Omental fat pad (tissue), 4 donors: ENCODE data around the gene PLCL2. TPM values are rescaled to one million over a fixed set of nuclear protein-coding genes. Genes with fewer than 3 reads are reported as not detected.

Source experiments
- ATAC-seq: fragments of 150-250 bp; one replicate; pipeline ENCODE4 v1.9.1; 2016; ENCODE audit warnings: mild to moderate bottlenecking, moderate library complexity; ENCODE audit not compliant: low FRiP score
- DNase-seq: peaks from one replicate; pipeline ENCODE4 v3.0.0-alpha.2; 2019; ENCODE audit warnings: low spot score
- total RNA-seq, 4 donors: library from RNA; depleted of rRNA; stranded (reverse); fragments of >200 nt; gene quantifications; one replicate each; pipeline ENCODE4 v1.1.0, GENCODE V29; 2016
- TF ChIP-seq, protein P1 (sequence below), 3 donors: fragments of 450-650 bp; IDR thresholded peaks; one replicate each; pipeline ENCODE4 v1.5.1; 2016 to 2017; ENCODE audit warnings: antibody characterized with exemption in 3 of 3, mild to moderate bottlenecking in 3 of 3, moderate library complexity in 2 of 3

PLCL2 gene
- total RNA-seq, 4 donors from 2014 or later, result 10.8 to 28.5 (median 16.3) TPM

DNA sequence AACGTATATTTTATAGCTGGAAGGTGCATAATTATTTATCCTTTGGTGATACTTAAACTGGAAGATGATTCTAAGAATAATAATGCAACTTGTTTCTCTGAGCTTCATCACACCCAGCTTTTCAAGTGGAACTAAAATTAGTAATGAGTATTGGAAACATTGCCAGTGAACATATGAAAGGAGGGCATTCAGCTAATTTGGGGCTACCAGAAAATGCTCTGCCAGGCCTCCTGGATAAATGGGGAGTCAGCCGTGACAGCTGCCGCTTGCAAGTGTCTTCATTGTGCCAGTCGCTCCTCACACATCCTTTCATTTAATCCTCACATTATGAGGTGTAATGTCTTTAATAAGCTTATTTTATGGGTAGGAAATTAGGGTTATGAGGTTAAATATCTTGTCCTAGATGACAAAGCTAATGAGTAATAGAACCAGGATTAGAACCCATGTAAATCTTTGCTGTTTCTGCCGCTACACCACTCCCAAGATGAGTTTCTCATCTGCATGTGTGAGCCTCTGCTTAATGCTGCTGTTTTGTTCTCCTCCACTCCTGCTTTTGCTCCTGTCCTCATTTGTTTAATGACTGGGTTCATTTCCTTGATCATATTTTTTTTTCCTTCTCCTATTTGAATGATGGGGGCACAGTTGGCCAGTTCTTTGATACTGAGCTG, 155.7 kb downstream of the PLCL2 start:
- no peak for DNase-seq
- ATAC-seq, result no peak
- TF ChIP-seq, protein P1, sequence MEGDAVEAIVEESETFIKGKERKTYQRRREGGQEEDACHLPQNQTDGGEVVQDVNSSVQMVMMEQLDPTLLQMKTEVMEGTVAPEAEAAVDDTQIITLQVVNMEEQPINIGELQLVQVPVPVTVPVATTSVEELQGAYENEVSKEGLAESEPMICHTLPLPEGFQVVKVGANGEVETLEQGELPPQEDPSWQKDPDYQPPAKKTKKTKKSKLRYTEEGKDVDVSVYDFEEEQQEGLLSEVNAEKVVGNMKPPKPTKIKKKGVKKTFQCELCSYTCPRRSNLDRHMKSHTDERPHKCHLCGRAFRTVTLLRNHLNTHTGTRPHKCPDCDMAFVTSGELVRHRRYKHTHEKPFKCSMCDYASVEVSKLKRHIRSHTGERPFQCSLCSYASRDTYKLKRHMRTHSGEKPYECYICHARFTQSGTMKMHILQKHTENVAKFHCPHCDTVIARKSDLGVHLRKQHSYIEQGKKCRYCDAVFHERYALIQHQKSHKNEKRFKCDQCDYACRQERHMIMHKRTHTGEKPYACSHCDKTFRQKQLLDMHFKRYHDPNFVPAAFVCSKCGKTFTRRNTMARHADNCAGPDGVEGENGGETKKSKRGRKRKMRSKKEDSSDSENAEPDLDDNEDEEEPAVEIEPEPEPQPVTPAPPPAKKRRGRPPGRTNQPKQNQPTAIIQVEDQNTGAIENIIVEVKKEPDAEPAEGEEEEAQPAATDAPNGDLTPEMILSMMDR (IDR thresholded peaks at IDR 0.05), result no peak

DNA sequence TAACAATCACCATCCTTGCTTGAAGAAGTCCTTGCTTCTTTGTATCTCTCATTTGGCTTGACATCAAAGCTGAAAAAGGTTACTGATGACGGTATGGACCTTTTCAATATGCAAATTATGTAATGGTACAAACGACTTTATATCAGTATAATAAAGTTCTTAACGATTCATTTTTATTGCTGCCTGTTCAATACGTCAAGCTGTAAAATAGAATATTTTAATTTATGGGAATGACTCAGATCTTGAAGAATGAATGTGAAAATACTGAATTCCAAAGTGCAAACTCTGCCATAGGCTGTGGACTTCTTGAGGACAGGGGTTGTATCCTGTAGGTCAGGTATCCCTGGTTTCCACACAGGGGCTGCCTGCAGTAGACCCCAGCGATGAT, 156.2 kb downstream of the PLCL2 start:
- TF ChIP-seq, protein P1 (IDR thresholded peaks at IDR 0.05), result no peak
- no peak for DNase-seq
- no peak for ATAC-seq

DNA sequence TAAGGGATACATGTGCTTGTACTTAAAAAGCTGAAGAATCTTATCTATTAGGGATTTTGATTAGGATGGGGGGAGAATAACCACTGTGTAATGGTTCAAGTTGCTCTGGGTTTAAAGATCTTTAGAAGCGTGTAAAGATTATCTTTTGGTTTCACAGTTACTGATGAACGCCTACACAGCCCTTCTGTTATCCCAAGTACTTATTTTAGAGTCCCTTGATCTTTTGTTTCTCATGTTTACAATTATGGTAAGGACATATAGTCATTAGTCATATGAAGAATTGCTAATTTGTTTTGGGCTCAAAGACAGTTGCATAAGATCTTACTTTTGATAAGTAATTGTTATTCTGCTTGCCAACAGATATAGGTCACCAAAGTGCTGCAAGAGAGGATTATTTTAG, 160.1 kb downstream of the PLCL2 start:
- no peak for DNase-seq
- ATAC-seq, result no peak
- TF ChIP-seq, protein P1 (IDR thresholded peaks at IDR 0.05), result no peak

DNA sequence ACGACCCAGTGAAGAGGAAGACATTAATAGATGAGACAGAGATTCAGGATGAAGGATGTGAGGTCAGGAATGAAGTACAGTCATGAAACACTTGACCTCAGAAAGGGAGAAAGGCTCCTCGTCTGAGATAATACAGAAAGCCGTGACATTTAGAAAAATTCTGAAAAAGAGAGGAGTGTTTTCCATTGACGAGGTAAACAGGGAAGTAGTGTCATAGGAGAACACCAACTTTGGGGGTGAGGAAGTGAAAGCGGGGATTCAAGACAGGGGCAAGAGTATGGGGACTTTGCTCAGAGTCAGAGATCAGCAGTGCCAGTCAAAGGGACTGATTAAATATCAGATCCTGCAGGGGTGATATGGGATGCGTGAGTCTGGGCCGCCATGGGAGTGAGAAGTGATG, 160.9 kb downstream of the PLCL2 start:
- TF ChIP-seq, protein P1 (IDR thresholded peaks at IDR 0.05), result no peak
- ATAC-seq (no peak), DNase-seq (no peak)

DNA sequence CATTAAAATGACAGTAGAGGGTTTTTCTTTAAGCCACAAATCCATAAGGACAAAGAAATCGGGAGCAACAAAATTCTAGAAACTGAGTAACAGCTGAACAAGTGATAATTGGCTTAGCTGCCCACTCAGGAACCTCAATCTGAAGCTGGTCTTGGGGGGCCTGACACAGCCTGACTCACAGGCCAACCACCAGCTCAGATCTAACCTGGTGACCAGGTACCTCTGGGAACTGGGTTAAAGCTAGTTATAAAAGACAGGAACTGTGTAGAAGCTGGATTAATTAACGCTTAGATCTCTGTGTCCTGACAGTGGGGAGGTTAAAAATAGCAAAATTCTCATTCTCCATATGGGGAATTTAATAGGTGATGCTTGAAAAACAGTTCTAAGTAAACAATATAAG, 161.9 kb downstream of the PLCL2 start:
- DNase-seq (no peak), ATAC-seq (no peak)
- TF ChIP-seq, protein P1 (IDR thresholded peaks at IDR 0.05), result no peak

DNA sequence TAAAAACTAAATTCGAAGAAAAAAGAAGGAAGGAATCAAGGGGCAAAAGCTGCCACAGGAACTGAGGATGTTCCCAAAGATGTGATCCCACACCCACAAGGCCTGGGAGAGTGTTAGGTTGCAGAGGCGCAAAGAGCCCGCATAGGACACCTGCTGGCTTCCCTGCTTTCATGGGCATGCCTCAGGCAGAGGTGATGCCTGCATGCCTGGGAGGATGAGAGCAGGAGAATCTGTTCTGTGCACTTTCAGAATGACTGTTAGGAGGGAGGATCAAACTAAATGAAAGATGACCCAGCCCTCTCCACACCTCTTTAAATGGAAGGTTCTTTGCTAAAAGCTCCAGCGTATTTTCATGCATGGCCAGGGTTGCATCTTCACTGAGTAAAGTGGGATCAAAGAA, 162.4 kb downstream of the PLCL2 start:
- ATAC-seq (no peak), DNase-seq (no peak)
- TF ChIP-seq, protein P1 (IDR thresholded peaks at IDR 0.05), result no peak

DNA sequence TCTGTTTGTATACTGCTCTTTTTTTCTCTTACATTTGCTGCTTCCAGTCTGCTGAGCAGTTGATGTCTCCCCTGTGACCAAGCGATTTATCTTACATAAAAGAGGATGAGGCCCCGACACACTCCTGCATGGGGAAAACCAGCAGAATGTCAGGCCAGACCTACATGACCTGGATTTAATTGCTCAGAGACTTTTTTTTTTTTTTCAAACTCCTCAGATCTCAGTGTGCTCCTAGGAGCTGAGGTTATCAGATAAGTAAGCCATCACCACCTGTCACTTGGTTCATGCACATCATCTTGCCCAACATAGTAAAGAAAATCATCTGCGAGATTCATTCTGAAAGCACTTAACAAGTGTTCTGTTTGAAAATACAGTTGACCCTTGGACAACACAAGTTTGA, 163.1 kb downstream of the PLCL2 start:
- TF ChIP-seq, protein P1 (IDR thresholded peaks at IDR 0.05), result no peak
- DNase-seq (no peak), ATAC-seq (no peak)
